A204.1 (cell line): ENCODE data around the gene LRRC14B.

Experiments
- FAIRE-seq: peaks from 2 replicates; lab custom pipeline; 2012; peaks lifted over from hg19 to GRCh38; lab: Jason Lieb, UNC

Gene LRRC14B

DNA sequence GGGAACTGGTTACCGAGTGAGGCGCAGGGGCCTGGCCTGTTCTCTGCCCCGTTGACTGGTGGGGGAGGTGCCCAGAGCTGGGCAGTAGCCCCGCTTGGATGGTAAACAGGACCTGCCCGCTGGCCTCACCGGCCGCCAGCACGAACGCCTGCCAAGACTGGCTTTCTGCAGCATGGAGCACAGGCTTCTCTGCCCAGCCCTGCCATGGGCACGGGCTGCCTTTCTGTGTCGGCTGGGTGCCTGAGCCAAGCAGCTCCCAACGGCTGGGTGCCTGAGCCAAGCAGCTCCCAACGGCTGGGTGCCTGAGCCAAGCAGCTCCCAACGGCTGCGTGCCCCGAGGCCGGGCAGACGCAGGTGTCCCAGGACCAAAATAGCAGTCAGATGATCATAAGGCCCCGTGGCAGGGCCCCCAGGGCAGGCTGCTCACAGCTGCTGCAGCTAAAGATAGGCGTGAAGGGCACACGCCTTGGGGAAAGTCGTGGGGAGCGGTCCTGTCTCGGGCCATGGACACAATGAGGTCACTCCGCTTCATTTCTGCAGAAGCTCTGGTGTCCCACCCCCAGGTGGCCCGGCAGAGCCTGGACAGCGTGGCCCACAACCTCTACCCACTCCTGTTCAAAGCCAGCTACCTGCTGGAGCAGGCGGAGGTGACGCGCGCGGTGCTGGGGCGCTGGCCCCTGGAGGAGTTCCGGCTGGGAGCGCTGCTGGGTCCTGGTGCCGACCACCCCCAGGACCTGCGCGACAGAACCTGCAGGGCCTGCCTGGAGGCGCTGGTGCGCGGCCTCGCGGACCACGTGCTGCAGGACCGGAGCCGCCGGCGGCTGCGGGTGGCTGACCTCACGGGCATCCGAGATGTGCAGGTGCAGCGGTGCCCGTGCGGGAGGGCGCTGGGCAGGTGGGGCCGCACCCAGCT, at the start of gene LRRC14B:
Gene LRRC14B (plus strand): TSS at position 460 of the 913 bp plus-strand sequence. CDS start 44 bp downstream, at position 504.
- FAIRE-seq = no peak

DNA sequence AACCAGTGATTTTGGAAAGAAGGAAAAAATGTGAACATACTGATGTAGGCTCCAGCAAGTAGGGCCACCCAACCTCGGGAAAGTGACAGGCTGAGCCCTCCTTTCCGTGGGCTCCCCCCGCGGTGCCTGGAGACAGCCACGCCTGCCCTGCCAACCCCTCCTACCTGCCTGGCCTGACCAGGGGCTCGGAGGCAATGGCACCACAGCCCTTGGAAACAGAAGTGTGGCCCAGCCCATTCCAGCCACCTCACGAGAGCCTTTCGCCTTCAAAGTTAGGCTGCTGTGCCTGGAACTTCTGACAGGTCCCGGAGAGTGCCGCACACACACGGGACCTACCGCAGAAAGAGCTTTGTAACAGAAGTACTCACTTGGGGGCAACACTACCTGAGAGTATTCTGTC, 49.5 kb upstream of the LRRC14B start:
- FAIRE-seq = no peak

- FAIRE-seq = no peak
Observed at GRCh38 chr5:142246-142810, 49.0 kb upstream of the LRRC14B start.

DNA sequence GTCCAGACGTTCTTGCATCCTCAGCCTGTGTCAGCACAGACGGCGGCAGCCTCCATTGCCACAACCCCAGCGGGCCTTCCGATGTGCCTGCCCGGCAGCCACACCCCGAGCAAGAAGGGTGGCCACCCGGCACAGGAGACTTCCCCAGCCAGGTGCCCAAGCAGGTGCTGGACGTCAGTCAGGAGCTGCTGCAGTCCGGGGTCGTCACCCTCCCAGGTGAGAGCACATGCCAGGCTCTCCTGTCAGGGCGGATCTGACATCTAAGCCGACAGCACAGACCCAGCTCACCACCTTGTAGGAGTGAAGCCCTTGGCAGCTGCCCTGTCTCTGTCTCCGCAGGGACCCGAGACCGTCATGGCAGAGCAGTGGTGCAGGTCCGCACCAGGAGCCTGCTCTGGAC, 48.3 kb upstream of the LRRC14B start:
- FAIRE-seq = no peak

- no peak for FAIRE-seq
Observed at GRCh38 chr5:144941-145340, 46.4 kb upstream of the LRRC14B start.

- no peak for FAIRE-seq
Observed at GRCh38 chr5:145585-146323, 45.5 kb upstream of the LRRC14B start.

DNA sequence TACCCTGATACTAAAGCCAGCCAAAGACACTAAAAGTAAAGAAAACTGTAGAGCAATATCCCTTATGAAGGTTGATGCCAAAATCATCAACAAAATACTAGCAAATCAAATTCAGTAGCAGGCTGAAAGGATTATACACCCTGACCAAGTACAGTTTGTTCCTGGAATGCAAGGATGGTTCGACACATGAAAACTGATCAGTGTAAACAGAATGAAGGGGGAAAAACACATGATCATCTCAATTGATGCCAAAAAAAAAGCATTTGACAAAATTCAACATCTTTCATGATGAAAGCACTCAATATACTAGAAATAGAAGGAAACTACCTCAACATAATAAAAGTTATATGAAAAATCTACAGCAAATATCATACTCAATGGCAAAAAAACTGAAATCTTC, 43.5 kb upstream of the LRRC14B start:
- no peak for FAIRE-seq

- FAIRE-seq = no peak
Observed at GRCh38 chr5:149745-150485, 41.4 kb upstream of the LRRC14B start.

GRCh38 chr5:150746-151145, 40.5 kb upstream of the LRRC14B start:
- FAIRE-seq = no peak

- no peak for FAIRE-seq
Observed at GRCh38 chr5:152077-152476, 39.2 kb upstream of the LRRC14B start.

DNA sequence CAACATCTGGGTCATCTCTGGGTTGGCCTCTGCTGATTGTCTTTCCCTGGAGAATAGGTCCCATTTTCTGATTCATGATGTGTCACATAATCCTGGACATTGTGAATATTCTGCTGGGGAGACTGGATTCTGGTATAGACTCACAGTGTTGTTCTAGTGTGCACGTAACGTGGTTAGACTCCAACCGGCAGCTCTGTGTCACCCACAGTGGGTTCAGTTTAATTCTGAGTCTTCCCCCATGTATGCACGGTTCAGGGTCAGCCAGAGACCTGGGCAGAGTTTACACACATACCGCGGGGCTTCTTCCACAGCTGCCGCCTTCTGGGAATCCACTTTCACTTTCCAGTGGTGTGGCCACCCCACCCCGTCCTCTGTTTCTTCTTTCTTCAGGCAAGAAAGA, 38.0 kb upstream of the LRRC14B start:
- FAIRE-seq = no peak

DNA sequence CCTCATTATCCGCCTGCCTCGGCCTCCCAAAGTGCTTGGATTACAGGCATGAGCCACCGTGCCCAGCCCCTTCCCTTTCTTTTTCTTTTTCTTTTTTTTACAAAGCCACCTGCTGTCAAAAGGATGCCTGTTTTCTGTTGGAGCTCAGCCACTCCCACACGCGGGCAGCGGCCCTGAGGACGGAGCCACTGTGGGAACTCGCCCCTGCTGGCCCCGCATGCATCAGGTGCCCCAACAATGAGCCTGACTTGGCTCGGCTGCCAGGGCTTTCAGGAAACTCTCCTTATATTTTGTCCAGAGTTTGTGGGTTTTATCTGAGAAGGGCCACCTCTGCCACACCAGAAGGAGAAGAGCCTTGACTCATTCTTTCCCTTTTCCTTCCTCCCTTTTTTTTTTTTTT, 37.1 kb upstream of the LRRC14B start:
- FAIRE-seq = no peak

DNA sequence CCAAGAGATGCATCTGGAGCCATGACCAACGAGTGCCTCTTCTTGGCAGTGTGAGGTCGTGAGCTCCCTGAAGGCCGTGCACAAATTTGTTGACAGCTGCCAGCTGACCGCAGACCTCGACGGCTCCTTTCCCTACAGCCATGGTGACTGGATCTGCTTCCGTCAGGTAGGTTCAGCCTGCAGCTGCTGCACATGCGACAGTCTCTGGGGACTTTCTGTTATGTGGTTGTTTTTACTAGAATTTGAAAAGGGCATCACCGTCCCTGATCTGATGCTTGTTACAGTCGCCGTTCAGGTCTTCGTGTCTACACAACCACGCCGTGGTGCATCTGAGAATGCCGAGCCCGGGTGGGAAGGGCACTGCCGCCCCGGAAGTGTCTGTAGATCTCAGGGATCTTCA, 36.5 kb upstream of the LRRC14B start:
- FAIRE-seq = no peak

- no peak for FAIRE-seq
Observed at GRCh38 chr5:155651-156410, 35.5 kb upstream of the LRRC14B start.

GRCh38 chr5:156411-157072, 34.8 kb upstream of the LRRC14B start:
- no peak for FAIRE-seq

- no peak for FAIRE-seq
Observed at GRCh38 chr5:157126-157715, 34.1 kb upstream of the LRRC14B start.

DNA sequence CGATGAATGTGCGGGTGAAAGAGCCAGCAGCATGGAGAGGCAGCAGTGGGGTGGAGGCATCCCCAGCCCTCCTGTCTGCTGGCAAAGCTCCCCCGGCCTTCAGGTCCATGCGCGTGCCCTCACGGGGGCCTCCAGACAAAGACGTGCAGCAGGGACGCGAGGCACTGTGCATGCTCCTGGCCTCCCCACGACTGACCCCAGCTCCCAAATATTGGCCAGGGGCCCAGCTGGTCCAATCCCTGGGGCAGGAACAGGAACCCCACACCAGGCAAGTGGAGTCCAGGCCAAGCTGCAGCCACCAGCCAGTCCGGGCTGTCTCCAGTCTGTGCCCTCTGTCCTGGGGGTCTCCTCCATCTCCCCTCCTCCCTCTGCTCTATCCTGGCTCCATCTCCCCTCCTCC, 33.5 kb upstream of the LRRC14B start:
- FAIRE-seq = no peak

DNA sequence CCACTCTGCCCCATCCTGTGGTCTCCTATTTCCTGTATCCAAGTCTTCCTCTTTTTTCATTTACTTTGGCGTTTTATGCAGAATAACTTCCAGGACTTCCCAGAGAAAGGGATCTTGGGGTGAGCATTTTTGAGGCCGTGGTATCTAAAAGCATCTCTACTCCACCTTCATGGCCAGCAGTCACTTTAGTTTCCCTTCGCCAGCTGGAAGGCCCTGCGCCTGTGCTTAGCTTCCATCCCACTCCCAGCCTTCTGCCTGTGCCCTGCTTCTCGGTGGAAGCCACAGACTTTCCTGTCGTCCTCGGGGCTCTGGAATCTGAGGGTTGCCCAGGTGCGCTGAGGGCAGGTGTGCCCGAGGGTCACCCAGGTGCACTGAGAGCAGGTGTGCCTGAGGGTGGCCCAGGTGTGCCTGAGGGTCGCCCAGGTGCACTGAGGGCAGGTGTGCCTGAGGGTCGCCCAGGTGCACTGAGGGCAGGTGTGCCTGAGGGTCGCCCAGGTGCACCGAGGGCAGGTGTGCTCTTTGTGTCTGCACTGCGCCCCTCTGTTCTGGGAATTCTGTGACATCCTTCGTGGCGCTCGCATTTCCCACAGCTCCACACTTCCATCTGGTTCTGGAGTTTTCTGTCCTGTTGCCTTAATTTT, 32.4 kb upstream of the LRRC14B start:
- no peak for FAIRE-seq

DNA sequence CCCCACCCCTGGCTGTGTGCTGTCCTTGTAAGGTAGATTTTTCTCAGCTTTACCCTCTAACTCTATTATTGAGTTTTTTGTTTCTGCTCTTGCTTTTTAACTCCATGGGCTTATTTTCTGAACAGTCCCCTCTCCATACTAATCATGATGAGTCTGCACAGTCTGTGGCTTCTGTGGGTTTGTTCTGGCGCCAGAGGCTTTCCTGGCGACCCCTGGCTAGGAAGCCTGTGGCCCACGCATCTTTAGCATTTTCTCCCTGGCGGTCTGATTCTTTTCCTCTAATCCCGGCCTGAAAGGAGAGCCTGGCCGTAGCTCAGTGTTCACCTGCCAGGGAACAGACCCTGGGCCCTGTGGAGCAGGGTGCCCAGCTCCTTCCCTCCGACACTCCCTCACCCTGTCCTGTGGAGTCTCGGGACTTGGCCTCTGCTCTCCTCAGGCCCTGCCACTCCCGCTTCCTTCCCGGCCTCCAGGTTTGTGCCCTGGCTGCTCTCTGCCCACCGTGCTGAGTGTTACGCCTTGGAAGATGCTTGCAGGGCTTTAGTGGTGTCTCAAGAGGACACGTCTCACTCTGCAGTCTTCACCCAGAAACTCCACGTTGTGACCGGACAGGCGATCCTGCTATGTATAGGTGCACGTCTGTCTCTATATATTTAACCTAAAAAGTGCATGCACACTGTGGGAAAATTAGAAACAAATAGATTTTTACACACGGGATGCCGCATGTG, 31.7 kb upstream of the LRRC14B start:
- FAIRE-seq = no peak

DNA sequence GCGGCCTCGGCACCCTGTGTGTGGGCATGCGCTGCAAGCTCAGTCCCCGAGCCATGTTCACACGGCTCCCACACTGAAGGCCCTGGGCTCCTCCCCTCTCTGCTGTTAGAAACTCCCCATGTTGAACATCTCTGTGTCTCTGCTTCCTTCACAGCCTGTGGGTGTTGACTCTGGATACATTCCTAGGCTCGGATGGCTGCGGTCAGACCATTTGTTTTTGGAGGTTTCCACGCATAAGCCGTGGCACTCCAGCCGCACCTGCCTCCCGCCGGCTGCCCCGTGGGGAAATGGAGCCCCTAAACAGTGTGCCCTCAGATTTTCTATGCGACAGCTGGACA, 31.2 kb upstream of the LRRC14B start:
- FAIRE-seq = no peak
